DMS 273 (cell line): ENCODE data around the gene PRKAB1.
"Not testable (repeated sequence)": the region's sequence is repeated elsewhere in the genome, so short reads cannot be mapped to it uniquely, and the experiment has no call there.

ENCODE experiments used
- DNase-seq: peaks from one replicate; lab custom pipeline; 2025; ENCODE audit not compliant: unreplicated experiment; lab: John Stamatoyannopoulos, UW

PRKAB1 gene

DNA sequence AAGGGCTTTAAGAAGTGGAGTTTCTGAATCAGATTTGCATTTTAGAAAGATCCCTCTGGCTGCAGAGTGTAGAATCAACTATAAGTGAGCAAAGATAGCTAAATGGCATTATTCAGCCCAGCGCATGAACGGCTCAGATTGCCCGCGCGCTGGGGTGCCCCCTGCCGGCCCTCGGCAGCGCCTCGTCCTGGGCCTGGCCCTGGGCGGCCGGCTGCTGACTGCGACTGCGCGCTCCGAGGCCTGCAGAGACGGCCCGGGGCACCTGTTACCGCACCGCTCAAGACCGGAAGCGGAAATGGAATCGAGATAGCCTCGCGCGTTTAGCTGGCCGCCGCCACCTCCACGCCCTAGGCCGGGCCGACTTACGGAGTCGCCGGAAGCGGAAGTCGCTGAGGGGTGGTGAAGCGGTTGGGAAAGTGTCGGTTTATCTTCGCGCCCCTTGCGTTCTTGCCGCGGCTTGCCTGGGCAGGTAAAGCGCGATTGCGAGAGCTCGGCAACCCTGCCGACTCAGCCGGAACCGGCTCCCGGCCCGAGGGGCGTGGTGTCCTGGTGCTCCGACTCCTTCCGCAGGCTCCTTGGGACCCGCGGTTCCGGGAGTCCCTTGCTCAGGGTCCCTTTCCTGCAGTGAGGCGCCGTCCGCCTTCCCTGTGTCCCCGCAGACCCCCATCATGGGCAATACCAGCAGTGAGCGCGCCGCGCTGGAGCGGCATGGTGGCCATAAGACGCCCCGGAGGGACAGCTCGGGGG is at the start of gene PRKAB1:
Gene PRKAB1, plus strand, starts transcription at position 557 of the 747 bp plus-strand sequence. Its CDS starts 112 bp downstream, at position 669.
- DNase-seq = peak; percentile 97

- not testable (repeated sequence) for DNase-seq
Measured at GRCh38 chr12:119618328-119618896, 49.5 kb upstream of the PRKAB1 start.

DNA sequence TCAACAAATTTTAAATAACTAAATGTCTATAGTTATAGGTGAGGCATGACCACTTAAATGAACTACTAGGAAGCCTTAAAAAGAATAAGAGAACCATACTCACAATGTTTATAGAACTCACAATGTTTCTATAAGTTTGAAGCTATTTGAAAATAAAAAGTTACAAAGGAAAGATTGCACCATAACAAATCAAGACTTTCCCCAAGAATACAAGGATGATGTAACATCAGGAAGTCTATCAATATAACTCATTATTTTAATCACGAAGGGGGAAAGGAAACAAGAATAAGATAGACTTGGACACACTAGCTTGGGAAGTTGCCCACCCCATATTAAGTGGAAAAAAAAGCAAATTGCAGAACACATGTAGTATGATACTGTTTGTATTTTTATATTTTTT is 47.4 kb upstream of the PRKAB1 start:
- DNase-seq = no peak

DNA sequence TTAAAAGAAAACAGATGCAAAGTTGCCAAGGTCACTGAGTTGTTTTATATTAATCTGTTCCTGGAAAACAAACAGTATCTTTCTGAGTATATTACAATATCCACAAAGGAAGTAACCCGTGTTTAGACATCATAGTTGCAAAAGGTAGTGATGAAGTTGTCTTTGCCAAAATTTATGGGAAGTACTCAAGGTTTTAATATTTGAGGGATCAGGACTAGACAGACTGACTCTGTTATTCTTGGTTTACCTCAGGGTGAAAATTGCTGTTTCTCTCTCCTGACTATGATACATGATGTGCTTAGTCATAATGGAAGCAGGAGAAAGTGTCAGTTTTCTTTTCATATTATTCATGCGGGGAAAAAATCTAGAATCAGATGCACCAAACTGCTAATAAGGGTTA is 46.1 kb upstream of the PRKAB1 start:
- DNase-seq = no peak

GRCh38 chr12:119624966-119625365 is 43.0 kb upstream of the PRKAB1 start:
- DNase-seq = no peak

GRCh38 chr12:119627019-119627643 is 40.8 kb upstream of the PRKAB1 start:
- DNase-seq = no peak

GRCh38 chr12:119627686-119628085 is 40.2 kb upstream of the PRKAB1 start:
- no peak for DNase-seq

GRCh38 chr12:119630223-119630780 is 37.6 kb upstream of the PRKAB1 start:
- no peak for DNase-seq

DNA sequence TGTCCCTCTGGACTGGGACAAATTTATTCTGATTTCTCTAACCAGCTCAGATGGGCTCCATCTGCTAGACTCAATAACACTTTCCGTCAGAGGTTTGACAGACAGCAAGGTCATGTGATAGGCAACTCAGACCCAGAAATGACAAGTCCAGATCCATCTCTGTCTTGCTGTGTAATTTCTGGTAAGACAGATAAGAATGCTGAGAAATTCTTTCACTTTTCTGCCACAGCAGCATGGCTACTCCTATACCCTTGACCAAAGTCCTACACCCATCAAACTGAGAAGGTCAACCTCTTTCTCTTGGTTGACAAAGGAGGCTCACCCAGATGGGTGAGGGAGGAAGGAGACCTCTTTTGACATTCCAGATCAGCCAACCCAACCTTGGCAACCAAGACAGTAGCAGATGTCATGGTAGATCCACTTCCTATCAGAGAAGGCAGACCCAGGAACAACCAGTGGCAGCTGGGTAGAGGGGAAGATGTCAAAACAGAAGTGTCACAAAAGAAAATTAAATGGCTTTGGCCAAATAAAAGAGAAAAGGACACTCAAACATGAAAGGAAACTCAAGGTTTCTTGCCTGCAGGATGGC is 36.9 kb upstream of the PRKAB1 start:
- no peak for DNase-seq

DNA sequence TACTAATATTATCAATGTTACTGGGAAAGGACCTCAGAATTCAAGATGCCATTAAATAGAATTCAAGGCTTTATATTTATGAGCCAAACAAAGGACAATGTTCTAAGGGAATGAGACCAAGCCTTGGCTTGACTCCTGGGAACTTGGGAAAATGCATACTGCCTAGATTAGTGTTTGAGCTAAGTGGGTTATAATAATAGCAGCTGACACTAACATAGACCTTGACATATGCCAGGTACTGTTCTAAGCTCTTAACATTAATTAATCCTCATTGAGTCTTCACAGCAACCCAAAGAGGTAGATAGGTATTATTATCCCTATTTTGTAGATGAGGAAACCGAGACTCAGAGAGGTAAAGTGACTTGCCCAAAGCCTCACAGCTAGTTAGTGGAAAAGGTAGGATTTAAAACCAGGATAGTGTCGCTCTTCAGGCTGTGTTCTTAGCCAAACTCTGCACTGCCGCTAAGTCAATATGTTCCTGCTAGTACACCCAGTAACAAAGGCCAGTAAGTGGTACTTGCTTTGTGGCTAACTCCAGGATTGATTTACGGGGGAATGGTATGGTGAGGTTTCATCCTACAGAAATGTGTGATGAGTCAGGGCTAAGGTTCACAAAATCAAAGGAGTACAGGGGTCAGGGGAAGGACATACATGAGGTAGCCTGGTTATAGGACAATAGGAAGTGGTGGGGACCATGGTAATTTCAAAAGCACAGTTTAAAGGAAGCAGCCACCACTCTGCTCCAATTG is 35.8 kb upstream of the PRKAB1 start:
- DNase-seq = no peak

GRCh38 chr12:119634743-119635142 is 33.2 kb upstream of the PRKAB1 start:
- DNase-seq = no peak

- DNase-seq = peak; percentile 5
Measured at GRCh38 chr12:119642986-119643385, 24.9 kb upstream of the PRKAB1 start.

GRCh38 chr12:119644930-119645329 is 23.0 kb upstream of the PRKAB1 start:
- DNase-seq = no peak

DNA sequence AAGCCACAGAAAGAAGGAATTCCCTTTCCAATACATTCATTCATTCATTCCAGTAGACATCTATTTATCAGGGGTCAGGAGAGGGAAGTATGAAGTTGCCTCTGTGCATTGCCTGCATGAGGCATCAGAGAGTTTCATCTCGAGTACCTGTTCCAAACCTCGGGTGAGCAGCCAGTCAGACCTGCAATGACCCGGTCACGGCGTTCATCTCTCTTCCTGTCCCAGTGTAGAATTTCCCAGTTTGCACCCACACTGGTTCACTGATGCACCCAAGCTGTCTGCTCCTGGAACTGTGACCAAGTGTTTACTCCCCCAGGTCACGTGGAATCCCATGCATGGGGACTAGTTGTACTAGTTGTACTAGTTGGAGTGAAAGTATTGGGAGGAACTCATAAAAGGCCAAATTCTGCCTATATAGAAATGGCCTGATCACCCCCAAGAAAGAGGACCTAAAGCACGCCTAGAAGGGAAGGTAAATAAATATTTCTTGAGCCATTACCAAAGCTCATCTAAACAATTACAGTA is 22.3 kb upstream of the PRKAB1 start:
- DNase-seq = no peak

GRCh38 chr12:119649202-119649808 is 18.6 kb upstream of the PRKAB1 start:
- peak; percentile 29 for DNase-seq

GRCh38 chr12:119652665-119653064 is 15.3 kb upstream of the PRKAB1 start:
- DNase-seq = no peak

DNA sequence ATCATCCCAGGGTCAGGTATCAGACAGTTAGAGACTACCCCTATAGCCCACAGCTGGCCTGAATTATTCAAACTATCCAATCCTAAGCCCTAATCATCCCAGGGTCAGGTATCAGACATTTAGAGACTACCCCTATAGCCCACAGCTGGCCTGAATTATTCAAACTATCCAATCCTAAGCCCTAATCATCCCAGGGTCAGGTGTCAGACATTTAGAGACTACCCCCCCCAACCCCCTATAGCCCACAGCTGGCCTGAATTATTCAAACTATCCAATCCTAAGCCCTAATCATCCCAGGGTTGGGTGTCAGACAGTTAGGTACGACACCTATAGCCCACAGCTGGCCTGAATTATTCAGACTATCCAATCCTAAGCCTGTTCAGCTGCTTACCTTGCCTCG is 10.9 kb upstream of the PRKAB1 start:
- not testable (repeated sequence) for DNase-seq

- DNase-seq = not testable (repeated sequence)
Measured at GRCh38 chr12:119658166-119658565, 9.8 kb upstream of the PRKAB1 start.

DNA sequence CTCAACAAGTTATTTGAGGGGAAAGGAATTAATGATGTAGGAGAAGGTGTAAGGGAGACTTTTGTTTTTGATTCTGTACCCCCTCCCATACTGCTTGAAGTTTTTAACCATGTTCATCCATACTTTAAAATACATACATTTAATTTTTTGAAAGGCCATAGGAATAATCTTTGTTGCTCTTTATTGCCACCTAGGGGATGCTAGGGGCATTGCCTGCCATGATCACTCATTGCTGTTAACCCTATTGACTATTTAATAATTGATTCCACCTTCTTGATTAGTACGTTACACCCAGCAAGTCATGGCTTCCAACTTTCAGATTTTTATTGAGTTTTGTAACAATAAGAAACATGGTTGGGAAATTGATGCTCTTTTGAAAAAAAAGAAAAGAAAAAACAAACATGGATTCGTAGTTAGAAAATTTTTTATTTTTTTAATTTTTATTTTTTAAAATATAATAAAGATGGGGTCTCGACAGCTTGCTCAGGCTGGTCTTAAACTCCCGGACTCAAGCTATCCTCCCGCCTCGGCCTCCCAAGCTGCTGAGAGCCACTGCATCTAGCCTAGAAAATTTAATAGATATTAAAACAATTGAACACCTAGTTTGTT is 8.5 kb upstream of the PRKAB1 start:
- peak; percentile 51 for DNase-seq

GRCh38 chr12:119660076-119660475 is 7.9 kb upstream of the PRKAB1 start:
- DNase-seq = no peak
